Fibroblast of skin of back (primary cell): ENCODE measurements around the gene NPIPA1. TPM values are rescaled to one million over a fixed set of nuclear protein-coding genes. Genes with fewer than 3 reads are reported as not detected.
A peak's percentile ranks its signal among the peaks of the same experiment; 100 is the strongest.
"Not testable (repeated sequence)": the region's sequence is repeated elsewhere in the genome, so short reads cannot be mapped to it uniquely, and the experiment has no call there.

ENCODE experiments used
- DNase-seq: peaks from one replicate; pipeline ENCODE4 v3.0.0-alpha.2; 2013
- polyA plus RNA-seq, 2 experiments: library from polyadenylated mRNA; unstranded; fragments of 120-200 nt; gene quantifications; one replicate each; pipeline ENCODE4 v1.2.1, GENCODE V29; 2013; ENCODE audit not compliant: insufficient read length in 2 of 2

The NPIPA1 gene
- 80.7 TPM for polyA plus RNA-seq (2013, experiment 1 of 2; ENCODE audit: insufficient read length)
- 60.4 TPM for polyA plus RNA-seq (2013, experiment 2 of 2; ENCODE audit: insufficient read length)

DNA sequence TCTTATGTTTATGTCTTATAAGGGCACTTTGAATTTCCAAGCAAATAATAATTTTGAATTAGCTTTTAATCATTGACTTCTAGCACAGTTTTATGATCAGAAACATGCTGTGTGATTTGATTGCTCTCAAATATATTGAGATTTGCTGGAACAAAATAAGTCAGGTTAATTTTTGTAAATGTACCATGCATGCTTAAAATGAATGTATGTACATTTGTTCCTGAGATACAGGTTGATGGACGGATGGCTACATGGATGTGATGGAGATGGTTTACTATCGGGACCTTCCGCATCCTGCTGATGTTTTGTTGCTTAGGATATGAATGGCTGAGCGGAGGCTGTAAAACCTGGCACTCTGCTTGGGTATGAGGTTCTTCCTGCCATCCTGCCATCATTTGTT, at the start of gene NPIPA1:
Gene NPIPA1 (plus strand): TSS at position 301 of the 400 bp plus-strand sequence. CDS start 0 bp downstream, at position 301.
- not testable (repeated sequence) for DNase-seq

DNA sequence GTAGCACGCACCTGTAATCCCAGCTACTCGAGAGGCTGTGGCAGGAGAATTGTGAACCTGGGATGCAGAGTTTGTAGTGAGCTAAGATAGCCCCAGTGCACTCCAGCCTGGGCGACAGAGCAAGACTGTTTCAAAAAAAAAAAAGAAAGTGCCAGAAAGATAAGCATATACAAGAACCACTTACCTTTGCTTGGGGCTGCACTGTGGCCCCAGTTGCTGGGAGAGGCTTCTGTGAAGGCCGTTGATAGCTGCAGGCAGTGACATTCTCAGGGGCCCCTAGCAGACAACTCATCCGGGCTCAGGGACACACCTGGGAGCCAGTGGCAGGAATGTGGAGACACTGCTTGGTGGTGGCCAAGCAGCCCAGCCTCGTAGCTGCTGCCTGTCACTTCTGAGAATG, 45.1 kb upstream of the NPIPA1 start:
- not testable (repeated sequence) for DNase-seq

DNA sequence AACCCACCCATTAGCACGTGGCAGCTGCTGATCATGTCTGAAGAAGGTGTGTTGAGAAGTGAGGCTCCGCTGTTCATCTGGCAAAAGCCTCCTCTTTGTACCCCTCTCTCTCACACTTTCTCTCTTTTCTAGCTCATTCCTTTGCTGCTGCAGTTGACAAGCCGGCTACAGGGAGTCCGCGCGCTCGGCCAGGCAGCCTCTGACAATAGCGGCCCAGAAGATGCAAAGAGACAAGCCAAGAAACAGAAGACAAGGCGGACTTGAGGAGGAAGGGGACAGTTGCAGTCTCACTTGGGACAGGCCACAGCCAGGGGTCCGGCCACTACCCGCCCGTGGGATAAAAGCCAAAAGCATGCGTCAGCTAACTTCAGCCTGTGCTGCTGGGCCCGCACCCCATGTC, 41.9 kb upstream of the NPIPA1 start:
- not testable (repeated sequence) for DNase-seq

DNA sequence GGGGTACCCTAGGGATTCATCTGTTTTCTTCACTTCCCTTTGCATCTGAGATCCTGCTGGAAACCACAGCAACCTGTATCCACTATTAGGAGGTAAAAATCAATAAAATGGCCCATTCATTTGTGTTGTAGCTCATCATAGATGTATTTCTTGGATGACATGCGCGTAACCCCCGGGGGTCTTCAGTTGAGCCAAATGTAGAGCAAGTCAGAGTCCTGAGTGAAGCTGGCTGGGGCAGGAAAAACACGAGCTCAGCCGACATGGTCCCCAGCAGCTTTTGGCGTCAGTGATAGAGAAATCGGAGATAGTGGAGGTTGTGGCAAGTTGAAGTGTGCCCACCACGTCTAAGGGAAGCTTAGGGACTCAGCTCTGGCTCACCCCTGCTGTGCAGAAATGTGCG, 41.2 kb upstream of the NPIPA1 start:
- DNase-seq: not testable (repeated sequence)

DNA sequence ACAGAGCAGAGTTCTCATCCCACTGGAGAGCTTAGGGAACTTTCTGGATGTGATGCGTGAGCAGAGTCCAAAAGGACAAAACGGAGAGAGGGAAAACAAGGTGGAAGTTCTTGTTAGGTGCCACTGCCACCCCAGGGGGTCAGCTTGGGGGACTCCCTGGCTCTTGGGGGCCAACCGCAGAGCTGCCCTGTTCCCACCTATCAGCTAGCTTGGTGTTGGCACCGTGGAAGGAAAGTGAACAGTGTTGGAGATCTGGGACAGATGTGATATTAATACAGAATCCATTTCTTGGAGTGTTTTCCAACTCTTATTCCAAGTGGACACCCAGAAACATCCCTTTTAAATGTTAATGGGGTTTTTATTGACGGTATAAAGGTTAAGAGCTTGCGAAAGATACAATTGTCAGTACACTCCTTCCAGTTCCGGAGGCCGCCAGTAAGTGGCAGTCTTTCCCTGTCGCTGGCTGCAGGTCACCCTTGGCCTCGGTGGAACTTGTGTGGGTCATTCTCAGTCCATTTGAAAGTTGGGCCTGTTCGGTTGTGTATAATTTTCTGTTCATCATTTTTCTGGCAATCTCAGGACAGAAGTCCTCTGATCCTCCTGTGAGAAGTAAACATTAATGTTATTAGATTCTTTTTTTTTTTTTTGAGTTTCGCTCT, 40.1 kb upstream of the NPIPA1 start:
- not testable (repeated sequence) for DNase-seq

DNA sequence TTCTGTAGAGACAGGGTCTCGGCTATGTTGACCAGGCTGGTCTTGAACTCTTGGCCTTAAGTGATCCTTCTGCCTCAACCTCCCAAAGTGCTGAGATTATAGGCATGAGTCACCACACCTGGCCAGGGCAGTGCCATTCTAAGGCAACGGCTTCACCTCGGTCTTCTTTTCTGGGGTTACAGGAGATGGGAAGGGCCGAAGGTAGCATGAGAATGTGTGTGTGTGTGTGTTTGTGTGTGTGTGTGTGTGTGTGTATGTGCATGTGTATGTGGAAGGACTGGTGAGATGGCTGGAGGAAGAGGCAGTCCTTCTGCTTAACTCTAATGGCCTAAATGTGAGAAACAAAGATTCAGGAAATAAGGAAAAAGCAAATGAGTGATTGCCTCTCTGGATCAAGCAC, 39.1 kb upstream of the NPIPA1 start:
- DNase-seq: not testable (repeated sequence)

DNA sequence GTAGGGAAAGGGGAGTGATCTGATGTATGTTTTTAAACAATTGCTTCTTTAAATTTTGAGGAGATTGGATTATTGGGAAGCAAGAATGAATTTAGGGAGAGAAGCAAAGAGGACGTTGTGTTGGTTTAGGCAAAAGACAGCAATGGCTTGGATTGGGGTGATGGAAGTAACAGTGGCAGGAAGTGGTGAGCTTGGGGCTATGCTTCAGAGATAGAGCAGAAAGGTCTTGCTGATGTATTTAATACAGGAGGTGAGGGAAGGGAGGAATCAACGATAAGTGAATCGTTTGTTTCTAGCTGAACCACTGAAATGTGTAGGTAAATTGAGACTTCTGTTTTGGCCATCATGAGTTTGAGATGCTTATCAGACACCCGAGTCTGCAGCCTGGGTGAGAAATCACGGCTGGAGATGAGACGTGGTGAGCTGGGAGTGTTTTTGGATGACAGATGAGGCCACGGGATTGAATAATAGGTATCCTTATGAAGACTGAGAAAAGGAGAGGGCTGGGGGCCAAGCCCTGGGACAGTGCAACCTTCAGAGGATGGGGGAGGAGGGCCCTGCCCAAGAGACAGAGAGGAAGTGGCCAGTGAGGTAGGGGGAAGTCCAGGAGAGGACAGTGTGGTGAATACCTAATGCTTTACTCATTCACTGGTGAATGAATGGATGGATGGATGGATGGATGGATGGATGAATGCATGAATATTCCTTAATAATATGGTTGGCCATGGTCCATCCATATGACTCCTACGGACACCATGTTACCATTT, 33.9 kb upstream of the NPIPA1 start:
- peak; percentile 11 for DNase-seq

DNA sequence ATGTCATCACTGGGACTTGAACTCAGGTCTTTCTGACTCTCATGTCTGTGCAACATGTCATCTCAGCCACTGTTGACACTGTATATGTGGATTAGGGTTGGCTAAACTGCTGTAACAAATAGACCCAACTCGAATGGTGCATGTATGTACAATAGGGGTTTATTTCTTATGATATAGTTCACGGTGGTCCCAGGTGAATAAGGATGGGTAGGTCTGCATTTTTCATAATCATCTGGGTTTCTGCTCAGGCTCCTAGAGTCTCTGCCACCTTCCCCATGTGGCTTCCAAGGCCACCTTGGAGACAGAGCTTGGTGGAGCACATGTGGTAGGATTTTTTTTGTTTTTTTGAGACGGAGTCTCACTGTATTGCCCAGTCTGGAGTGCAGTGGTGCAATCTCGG, 27.5 kb upstream of the NPIPA1 start:
- DNase-seq: not testable (repeated sequence)

DNA sequence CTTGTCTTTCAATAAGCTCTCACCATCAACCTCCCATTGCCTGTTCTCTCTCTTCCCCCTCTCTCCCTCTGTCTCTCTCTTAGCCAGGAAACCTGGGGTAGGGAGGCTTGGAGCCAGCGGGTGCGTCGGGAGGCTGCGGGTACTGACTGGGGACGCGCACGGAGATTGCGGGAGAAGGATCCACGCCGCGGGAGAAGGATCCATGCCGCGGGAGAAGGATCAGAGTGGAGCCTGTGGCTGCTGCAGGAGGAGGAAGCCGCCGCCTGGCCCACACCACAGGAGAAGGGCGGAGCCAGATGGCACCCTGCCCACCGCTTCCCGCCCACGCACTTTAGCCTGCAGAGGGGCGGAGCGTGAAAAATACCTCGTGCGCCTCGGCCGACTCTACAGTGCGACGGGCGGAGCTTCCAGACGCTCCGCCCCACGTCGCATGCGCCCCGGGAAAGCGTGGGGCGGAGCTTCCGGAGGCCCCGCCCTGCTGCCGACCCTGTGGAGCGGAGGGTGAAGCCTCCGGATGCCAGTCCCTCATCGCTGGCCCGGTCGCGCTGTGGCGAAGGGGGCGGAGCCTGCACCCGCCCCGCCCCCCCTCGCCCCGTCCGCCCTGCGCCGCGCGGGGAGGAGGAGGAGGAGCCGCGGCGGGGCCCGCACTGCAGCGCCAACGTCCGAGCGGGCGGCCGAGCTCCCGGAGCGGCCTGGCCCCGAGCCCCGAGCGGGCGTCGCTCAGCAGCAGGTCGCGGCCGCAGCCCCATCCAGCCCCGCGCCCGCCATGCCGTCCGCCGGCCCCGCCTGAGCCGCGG, 26.2 kb upstream of the NPIPA1 start:
- DNase-seq: not testable (repeated sequence)

DNA sequence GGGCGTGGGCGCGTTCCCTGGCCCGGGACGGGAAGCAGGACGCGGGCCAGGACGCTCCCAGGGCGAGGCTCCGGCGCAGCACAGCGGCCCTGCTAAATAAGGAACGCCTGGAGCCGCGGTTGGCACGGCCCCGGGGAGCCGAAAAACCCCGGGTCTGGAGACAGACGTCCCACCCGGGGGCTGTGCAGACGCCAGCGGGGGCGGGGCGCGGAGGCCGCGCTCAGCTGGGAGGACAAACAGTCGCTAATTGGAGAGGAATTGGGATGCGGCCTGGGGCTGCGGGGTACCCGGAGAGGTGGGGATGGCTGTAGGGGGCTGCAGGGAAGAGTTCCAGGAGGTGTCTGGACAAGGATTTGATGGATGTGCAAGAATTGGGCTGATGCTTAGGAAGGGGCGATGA, 25.3 kb upstream of the NPIPA1 start:
- DNase-seq: not testable (repeated sequence)

DNA sequence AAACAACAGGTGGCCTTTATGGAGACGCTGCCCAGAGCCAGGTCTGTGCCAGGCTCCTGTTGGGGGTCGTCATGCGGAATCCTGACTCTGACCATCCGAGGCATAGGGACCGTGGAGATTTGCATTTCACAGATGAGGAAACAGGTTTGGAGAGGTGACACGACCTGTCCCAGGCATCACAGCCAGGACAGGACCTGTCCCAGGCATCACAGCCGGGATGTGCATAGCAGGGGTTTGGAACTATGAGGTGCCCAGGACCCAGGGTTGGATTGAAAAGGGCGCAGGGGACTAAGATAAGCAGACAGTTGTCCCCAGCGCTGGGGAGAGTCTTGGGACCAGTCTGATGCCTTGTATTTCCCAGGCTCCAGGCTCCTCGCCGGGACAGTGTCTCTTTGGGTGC, 24.7 kb upstream of the NPIPA1 start:
- DNase-seq: not testable (repeated sequence)

DNA sequence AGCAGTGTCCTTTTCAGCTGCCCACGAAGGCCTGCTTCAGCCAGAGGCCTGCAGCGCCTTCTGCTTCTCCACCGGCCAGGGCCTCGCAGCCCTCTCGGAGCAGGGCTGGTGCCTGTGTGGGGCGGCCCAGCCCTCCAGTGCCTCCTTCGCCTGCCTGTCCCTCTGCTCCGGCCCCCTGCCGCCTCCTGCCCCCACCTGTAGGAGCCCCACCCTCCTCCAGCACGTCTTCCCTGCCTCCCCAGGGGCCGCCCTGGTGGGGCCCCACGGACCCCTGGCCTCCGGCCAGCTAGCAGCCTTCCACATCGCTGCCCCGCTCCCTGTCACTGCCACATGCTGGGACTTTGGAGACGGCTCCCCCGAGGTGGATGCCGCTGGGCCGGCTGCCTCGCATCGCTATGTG, 18.7 kb upstream of the NPIPA1 start:
- not testable (repeated sequence) for DNase-seq

DNA sequence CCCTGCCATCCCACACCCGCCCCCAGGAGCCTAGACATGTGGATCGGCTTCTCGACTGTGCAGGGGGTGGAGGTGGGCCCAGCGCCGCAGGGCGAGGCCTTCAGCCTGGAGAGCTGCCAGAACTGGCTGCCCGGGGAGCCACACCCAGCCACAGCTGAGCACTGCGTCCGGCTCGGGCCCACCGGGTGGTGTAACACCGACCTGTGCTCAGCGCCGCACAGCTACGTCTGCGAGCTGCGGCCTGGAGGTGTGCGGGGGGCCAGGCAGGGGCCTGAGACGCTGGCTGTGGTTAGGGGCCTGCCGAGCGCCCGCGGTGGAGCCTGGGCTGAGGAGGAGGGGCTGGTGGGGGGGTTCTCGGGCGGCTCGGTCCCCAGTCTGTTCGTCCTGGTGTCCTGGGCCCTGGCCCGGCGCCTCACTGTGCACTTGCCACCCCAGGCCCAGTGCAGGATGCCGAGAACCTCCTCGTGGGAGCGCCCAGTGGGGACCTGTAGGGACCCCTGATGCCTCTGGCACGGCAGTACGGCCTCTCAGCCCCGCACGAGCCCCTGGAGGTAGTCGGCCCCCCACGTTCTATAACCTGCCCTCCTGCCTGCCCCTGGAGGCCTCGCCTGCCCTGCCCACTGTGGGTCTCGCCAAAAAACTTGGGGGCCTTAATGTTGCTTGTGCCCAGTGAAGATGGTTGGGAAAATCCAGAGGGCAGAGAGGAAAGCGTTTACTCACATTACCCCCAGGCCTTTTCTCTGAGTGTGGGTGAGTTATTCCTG, 17.2 kb upstream of the NPIPA1 start:
- DNase-seq: not testable (repeated sequence)

DNA sequence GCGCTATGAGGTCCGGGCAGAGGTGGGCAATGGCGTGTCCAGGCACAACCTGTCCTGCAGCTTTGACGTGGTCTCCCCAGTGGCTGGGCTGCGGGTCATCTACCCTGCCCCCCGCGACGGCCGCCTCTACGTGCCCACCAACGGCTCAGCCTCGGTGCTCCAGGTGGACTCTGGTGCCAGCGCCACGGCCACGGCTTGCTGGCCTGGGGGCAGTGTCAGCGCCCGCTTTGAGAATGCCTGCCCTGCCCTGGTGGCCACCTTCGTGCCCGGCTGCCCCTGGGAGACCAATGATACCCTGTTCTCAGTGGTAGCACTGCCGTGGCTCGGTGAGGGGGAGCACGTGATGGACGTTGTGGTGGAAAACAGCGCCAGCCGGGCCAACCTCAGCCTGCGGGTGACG, 15.0 kb upstream of the NPIPA1 start:
- not testable (repeated sequence) for DNase-seq

DNA sequence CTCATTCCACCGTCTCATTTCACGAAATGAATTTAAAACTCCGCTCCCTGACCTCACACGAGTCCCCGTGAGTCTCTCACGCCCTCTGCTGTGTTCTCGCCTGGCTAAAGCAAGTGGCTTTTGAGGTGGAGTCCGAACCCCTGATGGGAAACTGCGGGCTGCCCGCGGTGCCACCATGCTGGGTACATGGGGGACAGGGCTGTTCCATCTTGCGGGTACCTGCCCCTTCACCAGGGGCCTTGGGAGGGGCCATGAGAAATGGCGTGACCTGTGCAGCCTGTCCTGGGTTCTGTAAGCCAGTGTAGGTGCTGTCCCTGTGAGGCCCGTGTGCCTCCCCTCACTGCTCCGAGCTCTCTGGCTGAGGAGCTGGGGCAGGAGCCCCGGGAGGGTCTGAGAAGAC, 14.3 kb upstream of the NPIPA1 start:
- DNase-seq: not testable (repeated sequence)

DNA sequence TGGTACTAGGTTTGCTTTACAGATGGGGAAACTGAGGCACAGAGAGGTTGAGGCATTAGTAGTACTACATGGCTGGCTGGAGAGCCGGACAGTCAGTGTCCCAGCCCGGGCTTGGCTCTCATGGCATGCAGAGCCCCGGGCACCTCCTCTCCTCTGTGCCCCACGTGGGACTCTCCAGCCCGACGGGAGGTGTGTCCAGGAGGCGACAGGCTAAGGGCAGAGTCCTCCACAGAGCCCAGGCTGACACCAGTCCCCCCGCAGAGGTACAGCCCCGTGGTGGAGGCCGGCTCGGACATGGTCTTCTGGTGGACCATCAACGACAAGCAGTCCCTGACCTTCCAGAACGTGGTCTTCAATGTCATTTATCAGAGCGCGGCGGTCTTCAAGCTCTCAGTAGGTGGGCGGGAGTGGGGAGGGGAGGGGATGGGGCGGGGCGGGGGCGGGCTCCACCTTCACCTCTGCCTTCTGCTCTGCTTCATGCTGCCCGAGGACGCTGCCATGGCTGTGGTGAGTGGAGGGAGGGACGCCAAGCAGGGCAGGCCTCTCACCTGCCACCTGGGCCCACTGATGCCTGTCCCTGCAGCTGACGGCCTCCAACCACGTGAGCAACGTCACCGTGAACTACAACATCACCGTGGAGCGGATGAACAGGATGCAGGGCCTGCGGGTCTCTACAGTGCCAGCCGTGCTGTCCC, 13.7 kb upstream of the NPIPA1 start:
- not testable (repeated sequence) for DNase-seq

DNA sequence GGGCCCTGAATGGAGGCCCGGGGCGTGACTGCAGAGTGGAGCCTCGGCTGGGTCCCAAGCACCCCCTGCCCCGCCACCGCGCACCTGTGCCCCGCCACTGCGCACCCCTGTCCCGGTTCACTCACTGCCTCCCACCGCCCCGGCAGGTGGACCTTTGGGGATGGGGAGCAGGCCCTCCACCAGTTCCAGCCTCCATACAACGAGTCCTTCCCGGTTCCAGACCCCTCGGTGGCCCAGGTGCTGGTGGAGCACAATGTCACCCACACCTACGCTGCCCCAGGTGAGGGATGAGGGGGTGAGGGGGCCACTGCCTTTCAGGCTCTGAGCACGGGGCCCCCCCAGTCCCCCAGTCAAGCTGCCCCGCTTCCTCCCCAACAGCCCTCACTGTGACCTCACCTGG, 12.9 kb upstream of the NPIPA1 start:
- DNase-seq: not testable (repeated sequence)

DNA sequence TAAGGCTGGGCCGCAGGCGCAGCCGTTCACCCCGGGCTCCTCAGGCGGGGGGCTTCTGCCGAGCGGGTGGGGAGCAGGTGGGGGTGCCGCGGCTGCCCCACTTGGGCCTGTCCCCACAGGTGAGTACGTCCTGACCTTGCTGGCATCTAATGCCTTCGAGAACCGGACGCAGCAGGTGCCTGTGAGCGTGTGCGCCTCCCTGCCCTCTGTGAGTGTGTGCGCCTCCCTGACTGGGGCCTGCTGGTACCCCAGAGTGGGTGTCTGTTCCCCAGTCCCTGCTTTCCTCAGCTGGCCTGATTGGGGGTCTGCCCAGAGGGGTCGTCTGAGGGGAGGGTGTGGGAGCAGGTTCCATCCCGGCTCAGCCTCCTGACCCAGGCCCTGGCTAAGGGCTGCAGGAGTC, 12.3 kb upstream of the NPIPA1 start:
- not testable (repeated sequence) for DNase-seq

DNA sequence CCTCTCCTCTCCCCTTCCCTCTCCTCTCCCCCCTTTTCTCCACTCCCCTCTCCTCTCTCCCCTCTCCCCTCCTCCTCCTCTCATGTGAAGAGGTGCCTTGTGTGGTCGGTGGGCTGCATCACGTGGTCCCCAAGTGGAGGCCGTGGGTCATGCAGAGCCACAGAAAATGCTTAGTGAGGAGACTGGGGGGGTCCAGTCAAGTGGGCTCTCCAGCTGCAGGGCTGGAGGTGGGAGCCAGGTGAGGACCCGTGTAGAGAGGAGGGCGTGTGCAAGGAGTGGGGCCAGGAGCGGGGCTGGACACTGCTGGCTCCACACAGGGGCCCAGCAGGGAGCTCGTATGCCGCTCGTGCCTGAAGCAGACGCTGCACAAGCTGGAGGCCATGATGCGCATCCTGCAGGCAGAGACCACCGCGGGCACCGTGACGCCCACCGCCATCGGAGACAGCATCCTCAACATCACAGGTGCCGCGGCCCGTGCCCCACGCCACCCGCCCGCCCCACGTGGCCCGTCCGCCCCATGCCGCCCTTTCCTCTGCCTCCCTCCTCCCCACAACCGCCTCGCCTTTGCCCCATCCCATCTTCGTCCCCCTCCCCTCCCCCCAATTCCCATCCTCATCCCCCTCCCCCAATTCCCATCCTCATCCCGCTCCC, 9.1 kb upstream of the NPIPA1 start:
- peak; percentile 8 for DNase-seq

DNA sequence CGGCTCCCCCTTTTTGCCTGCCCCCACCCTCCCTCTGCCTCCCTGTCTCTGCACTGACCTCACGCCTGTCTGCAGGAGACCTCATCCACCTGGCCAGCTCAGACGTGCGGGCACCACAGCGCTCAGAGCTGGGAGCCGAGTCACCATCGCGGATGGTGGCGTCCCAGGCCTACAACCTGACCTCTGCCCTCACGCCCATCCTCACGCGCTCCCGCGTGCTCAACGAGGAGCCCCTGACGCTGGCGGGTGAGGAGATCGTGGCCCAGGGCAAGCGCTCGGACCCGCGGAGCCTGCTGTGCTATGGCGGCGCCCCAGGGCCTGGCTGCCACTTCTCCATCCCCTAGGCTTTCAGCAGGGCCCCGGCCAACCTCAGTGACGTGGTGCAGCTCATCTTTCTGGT, 8.1 kb upstream of the NPIPA1 start:
- DNase-seq: not testable (repeated sequence)

DNA sequence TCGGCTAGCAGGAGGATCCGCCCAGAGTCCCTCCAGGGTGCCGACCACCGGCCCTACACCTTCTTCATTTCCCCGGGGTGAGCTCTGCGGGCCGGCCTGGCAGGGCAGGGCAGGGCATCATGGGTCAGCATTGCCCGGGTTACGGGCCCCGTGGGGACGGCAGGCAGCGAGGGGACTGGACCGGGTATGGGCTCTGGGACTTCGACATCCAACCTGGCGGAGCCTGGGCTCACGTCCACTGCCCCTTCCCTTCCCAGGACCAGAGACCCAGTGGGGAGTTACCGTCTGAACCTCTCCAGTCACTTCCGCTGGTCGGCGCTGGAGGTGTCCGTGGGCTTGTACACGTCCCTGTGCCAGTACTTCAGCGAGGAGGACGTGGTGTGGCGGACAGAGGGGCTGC, 7.0 kb upstream of the NPIPA1 start:
- DNase-seq: not testable (repeated sequence)
